Sigmoid colon (tissue), 4 donors: ENCODE results near the gene GPR65.

ENCODE experiments used
- EP300 ChIP-seq, 4 donors: sonication (generic); formaldehyde crosslinking; IDR thresholded peaks; one replicate each; pipeline ENCODE4 v1.6.1; 2017; ENCODE audit warnings: antibody characterized with exemption in 4 of 4
- POLR2A ChIP-seq, 2 donors: fragments of 450-650 bp; IDR thresholded peaks; one replicate each; pipeline ENCODE4 v1.6.1; 2016; ENCODE audit warnings: antibody characterized with exemption in 2 of 2, mild to moderate bottlenecking in 2 of 2, moderate library complexity in 2 of 2
- POLR2AphosphoS5 ChIP-seq, 4 donors: sonication (generic); formaldehyde crosslinking; IDR thresholded peaks; one replicate each; pipeline ENCODE4 v1.6.1; 2017; ENCODE audit warnings: antibody characterized with exemption in 4 of 4
- TF ChIP-seq, protein P1 (sequence below), 4 experiments: fragments of 450-650 bp in 3 of 4; fragments of 200-600 bp in 1 of 4; IDR thresholded peaks; one replicate each; pipeline ENCODE4 v1.5.1; 2016 to 2019; ENCODE audit warnings: antibody characterized with exemption in 4 of 4, mild to moderate bottlenecking in 3 of 4, moderate library complexity in 2 of 4

GRCh38 chr14:88043529-88044443, 38.9 kb downstream of the GPR65 start:
- TF ChIP-seq, protein P1, sequence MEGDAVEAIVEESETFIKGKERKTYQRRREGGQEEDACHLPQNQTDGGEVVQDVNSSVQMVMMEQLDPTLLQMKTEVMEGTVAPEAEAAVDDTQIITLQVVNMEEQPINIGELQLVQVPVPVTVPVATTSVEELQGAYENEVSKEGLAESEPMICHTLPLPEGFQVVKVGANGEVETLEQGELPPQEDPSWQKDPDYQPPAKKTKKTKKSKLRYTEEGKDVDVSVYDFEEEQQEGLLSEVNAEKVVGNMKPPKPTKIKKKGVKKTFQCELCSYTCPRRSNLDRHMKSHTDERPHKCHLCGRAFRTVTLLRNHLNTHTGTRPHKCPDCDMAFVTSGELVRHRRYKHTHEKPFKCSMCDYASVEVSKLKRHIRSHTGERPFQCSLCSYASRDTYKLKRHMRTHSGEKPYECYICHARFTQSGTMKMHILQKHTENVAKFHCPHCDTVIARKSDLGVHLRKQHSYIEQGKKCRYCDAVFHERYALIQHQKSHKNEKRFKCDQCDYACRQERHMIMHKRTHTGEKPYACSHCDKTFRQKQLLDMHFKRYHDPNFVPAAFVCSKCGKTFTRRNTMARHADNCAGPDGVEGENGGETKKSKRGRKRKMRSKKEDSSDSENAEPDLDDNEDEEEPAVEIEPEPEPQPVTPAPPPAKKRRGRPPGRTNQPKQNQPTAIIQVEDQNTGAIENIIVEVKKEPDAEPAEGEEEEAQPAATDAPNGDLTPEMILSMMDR (IDR thresholded peaks at IDR 0.05), result no peak
- TF ChIP-seq EP300 (IDR thresholded peaks at IDR 0.05), result no peak
- TF ChIP-seq POLR2A (IDR thresholded peaks at IDR 0.05), result no peak
- no peak for TF ChIP-seq POLR2AphosphoS5 (IDR thresholded peaks at IDR 0.05)
